ENCODE results near the gene ANKS1A. TPM values are rescaled to one million over a fixed set of nuclear protein-coding genes. Genes with fewer than 3 reads are reported as not detected.

The ANKS1A gene
- total RNA-seq, 4 donors from 2014 or later, result 5.3 to 8.6 (median 7.0) TPM

- Histone ChIP-seq H3K36me3 (no peaks in the 10 kb centered on the region), H3K4me3 (no peak overlapping the region), H3K27ac (no peak overlapping the region), H3K9me3 (no peaks in the 10 kb centered on the region), H3K27me3 (no peaks in the 10 kb centered on the region), H3K4me1 (peaks cover 5 to 24% of the 10 kb centered on the region in 2 donors)
- DNase-seq, result no peak
- TF ChIP-seq CTCF (IDR thresholded peaks at IDR 0.05 in 4 of 5, conservative IDR thresholded peaks at IDR 0.05 in 1 of 5), result no peak
- no peak for TF ChIP-seq POLR2A (IDR thresholded peaks at IDR 0.05)
- intact Hi-C loops (cut with DNase I; ENCODE audit: low total_unique reads) (no loop called here), in situ Hi-C loops (cut with MboI; ENCODE audit: low sequenced_read_pairs in 4 of 4) (no loop called here)
- no peak for ATAC-seq
These were observed 22.8 kb downstream of the ANKS1A start for GRCh38 chr6:34911822-34912221.

- no peak for ATAC-seq
- H3K27me3 ChIP-seq, result no peaks in the 10 kb centered on the region
- H3K36me3 ChIP-seq, result no peaks in the 10 kb centered on the region
- no peak overlapping the region for H3K27ac ChIP-seq
- intact Hi-C loops (cut with DNase I; ENCODE audit: low total_unique reads), result no loop called here
- in situ Hi-C loops (cut with MboI; ENCODE audit: low sequenced_read_pairs in 4 of 4), result no loop called here
- no peaks in the 10 kb centered on the region for H3K9me3 ChIP-seq
- peaks cover 14 to 34% of the 10 kb centered on the region in 2 donors for H3K4me1 ChIP-seq
- no peak overlapping the region for H3K4me3 ChIP-seq
- DNase-seq, result no peak
- no peak for TF ChIP-seq POLR2A (IDR thresholded peaks at IDR 0.05)
- no peak for TF ChIP-seq CTCF (IDR thresholded peaks at IDR 0.05 in 4 of 5, conservative IDR thresholded peaks at IDR 0.05 in 1 of 5)
These were observed 23.8 kb downstream of the ANKS1A start for GRCh38 chr6:34912715-34913464.

GRCh38 chr6:34914358-34914757 is 25.3 kb downstream of the ANKS1A start:
- DNase-seq (no peak), ATAC-seq (no peak)
- intact Hi-C loops (cut with DNase I; ENCODE audit: low total_unique reads), result no loop called here
- H3K4me1 ChIP-seq, result peaks cover 15 to 43% of the 10 kb centered on the region in 2 donors
- H3K4me3 ChIP-seq, result no peak overlapping the region
- TF ChIP-seq POLR2A (IDR thresholded peaks at IDR 0.05), result no peak
- TF ChIP-seq CTCF (IDR thresholded peaks at IDR 0.05 in 4 of 5, conservative IDR thresholded peaks at IDR 0.05 in 1 of 5), result no peak
- H3K36me3 ChIP-seq, result no peaks in the 10 kb centered on the region
- no peaks in the 10 kb centered on the region for H3K27me3 ChIP-seq
- no peaks in the 10 kb centered on the region for H3K9me3 ChIP-seq
- in situ Hi-C loops (cut with MboI; ENCODE audit: low sequenced_read_pairs in 4 of 4), result no loop called here
- no peak overlapping the region for H3K27ac ChIP-seq

GRCh38 chr6:34916348-34916967 is 27.4 kb downstream of the ANKS1A start:
- peak in 1 of 2 donors; percentile 6 for ATAC-seq
- H3K4me3 ChIP-seq, result no peak overlapping the region
- peaks cover 15 to 52% of the 10 kb centered on the region in 2 donors for H3K4me1 ChIP-seq

More at GRCh38 chr6:34916348-34916967, 27.4 kb downstream of the ANKS1A start:
- DNase-seq, result no peak
- Histone ChIP-seq H3K27me3 (no peaks in the 10 kb centered on the region), H3K9me3 (no peaks in the 10 kb centered on the region), H3K36me3 (no peaks in the 10 kb centered on the region), H3K27ac (peak overlapping the region; percentile 41 to 43 (median 42))
- in situ Hi-C loops (cut with MboI; ENCODE audit: low sequenced_read_pairs in 4 of 4), result no loop called here
- intact Hi-C loops (cut with DNase I; ENCODE audit: low total_unique reads), result no loop called here
- TF ChIP-seq POLR2A (IDR thresholded peaks at IDR 0.05) (no peak), CTCF (IDR thresholded peaks at IDR 0.05 in 4 of 5, conservative IDR thresholded peaks at IDR 0.05 in 1 of 5) (no peak)
